GM20000 (cell line): ENCODE results near the gene TEX38.
"Not testable (repeated sequence)": the region's sequence is repeated elsewhere in the genome, so short reads cannot be mapped to it uniquely, and the experiment has no call there.

ENCODE experiments used
- DNase-seq: peaks from one replicate; pipeline ENCODE4 v3.0.0; 2012; ENCODE audit warnings: low spot score
- CTCF ChIP-seq: IDR thresholded peaks from 2 replicates; pipeline ENCODE4 v1.5.1; 2012; ENCODE audit warnings: mild to moderate bottlenecking, control low read depth; ENCODE audit errors: extremely low read depth, missing control alignments

Gene TEX38

GRCh38 chr1:46655848-46656247 is 15.8 kb upstream of the TEX38 start:
- no peak for TF ChIP-seq CTCF
- DNase-seq: no peak

GRCh38 chr1:46656643-46657042 is 15.0 kb upstream of the TEX38 start:
- no peak for TF ChIP-seq CTCF
- DNase-seq: no peak

GRCh38 chr1:46657775-46658174 is 13.9 kb upstream of the TEX38 start:
- no peak for TF ChIP-seq CTCF
- no peak for DNase-seq

GRCh38 chr1:46659307-46659870 is 12.3 kb upstream of the TEX38 start:
- no peak for DNase-seq
- TF ChIP-seq CTCF: no peak

- DNase-seq: peak; percentile 49
Measured at GRCh38 chr1:46660116-46660515, 11.5 kb upstream of the TEX38 start.

- not testable (repeated sequence) for DNase-seq
Measured at GRCh38 chr1:46662919-46663318, 8.7 kb upstream of the TEX38 start.

GRCh38 chr1:46665983-46666382 is 5.7 kb upstream of the TEX38 start:
- no peak for DNase-seq
- TF ChIP-seq CTCF: no peak

- DNase-seq: peak; percentile 90
- no peak for TF ChIP-seq CTCF
Measured at GRCh38 chr1:46667782-46668760, 3.6 kb upstream of the TEX38 start, which contains the start of gene ATPAF1. Gene ATPAF1 (minus strand): TSS chr1:46668364. CDS start chr1:46668322, 42 bp downstream.
